ENCODE measurements around the gene FXYD3. TPM values are rescaled to one million over a fixed set of nuclear protein-coding genes. Genes with fewer than 3 reads are reported as not detected.
"Not testable (repeated sequence)": the region's sequence is repeated elsewhere in the genome, so short reads cannot be mapped to it uniquely, and the experiment has no call there.

Gene FXYD3
- total RNA-seq, 1 donor from 2014 or later = not detected

DNA sequence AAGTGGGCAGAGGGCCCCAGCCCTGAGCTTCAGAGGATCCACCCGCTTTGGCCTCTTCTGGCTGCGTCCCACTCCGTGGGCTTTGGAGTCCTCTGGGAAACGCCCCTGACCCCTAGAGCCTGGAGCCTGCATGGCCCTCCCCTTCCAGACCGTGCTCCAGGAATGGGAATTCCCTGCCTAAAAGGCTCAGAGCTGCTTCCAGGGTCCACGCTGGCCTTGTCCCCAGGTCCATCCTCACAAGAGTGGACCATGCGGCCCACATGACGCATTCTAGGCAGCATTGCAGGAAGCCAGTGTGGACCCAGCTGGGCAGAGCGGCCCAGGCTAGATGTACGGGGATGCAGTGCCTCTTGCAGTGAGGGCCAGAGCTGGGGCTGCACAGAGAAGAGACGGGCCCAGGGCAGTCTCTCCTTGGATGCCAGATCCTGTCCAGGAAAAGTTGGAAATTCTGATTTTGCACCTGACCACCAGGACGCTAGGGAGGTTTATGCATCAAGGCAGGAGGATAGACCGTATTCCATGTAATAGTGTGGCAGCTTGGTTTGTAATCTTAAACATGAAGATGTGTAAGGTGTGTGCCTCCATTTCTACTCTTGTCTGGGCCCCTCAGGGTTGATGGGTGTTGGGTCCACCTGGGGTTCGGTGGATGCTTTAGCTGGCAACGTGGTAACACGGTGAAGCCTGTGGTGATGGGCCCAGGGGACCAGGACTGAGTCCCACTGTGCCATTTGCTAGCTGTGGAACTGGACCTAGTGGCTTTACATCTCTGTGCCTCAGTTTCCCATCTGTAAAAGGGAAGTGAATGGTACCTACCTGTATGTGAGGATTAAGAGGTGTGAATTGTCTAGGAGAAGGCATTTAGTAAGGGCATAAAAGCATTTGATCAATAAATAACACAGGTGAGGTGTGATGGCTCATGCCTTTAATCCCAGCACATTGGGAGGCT is 14.8 kb upstream of the FXYD3 start:
- TF ChIP-seq, protein P1, sequence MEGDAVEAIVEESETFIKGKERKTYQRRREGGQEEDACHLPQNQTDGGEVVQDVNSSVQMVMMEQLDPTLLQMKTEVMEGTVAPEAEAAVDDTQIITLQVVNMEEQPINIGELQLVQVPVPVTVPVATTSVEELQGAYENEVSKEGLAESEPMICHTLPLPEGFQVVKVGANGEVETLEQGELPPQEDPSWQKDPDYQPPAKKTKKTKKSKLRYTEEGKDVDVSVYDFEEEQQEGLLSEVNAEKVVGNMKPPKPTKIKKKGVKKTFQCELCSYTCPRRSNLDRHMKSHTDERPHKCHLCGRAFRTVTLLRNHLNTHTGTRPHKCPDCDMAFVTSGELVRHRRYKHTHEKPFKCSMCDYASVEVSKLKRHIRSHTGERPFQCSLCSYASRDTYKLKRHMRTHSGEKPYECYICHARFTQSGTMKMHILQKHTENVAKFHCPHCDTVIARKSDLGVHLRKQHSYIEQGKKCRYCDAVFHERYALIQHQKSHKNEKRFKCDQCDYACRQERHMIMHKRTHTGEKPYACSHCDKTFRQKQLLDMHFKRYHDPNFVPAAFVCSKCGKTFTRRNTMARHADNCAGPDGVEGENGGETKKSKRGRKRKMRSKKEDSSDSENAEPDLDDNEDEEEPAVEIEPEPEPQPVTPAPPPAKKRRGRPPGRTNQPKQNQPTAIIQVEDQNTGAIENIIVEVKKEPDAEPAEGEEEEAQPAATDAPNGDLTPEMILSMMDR (IDR thresholded peaks at IDR 0.05; ENCODE audit: partially characterized antibody, unreplicated experiment) = no peak
- Mint-ChIP-seq H3K27ac (ENCODE audit: unreplicated experiment) (no peak overlapping the region), H3K4me3 (ENCODE audit: unreplicated experiment) (no peak overlapping the region), H3K4me1 (ENCODE audit: low read depth, unreplicated experiment) (peaks cover 5% of the 10 kb centered on the region), H3K27me3 (ENCODE audit: unreplicated experiment) (peaks cover 3% of the 10 kb centered on the region), H3K9me3 (ENCODE audit: unreplicated experiment) (peaks cover 2% of the 10 kb centered on the region), H3K36me3 (ENCODE audit: unreplicated experiment) (no peaks in the 10 kb centered on the region)
- no peak for DNase-seq

DNA sequence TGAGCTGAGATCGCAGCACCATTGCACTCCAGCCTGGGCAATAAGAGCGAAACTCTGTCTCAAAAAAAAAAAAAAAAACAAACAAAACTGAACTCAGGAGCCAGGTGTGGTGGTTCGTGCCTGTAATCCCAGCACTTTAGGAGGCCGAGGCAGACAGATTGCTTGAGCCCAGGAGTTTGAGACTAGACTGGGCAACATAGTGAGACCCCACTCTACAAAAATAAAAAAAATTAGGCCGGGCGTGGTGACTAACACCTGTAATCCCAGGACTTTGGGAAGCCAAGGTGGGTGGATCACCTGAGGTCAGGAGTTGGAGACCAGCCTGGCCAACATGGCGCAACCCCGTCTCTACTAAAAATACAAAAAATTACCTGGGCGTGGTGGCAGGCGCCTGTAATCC is 13.7 kb upstream of the FXYD3 start:
- H3K36me3 Mint-ChIP-seq (ENCODE audit: unreplicated experiment); H3K4me3 Mint-ChIP-seq (ENCODE audit: unreplicated experiment); DNase-seq; H3K27me3 Mint-ChIP-seq (ENCODE audit: unreplicated experiment); H3K4me1 Mint-ChIP-seq (ENCODE audit: low read depth, unreplicated experiment); H3K9me3 Mint-ChIP-seq (ENCODE audit: unreplicated experiment); H3K27ac Mint-ChIP-seq (ENCODE audit: unreplicated experiment): not testable (repeated sequence)

DNA sequence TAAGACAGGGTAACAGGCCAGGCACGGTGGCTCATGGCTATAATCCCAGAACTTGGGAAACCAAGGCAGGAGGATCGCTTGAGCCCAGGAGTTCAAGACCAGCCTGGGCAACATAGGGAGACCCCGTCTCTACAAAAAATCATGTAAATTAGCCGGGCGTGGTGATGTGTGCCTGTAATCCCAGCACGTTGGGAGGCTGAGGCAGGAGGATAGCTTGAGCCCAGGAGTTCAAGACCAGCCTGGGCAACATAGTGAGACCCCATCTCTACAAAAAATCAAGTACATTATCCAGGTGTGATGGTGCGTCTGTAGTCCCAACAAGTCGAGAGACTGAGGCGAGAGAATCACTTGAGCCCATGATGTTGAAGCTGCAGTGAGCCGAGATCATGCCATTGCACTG is 12.0 kb upstream of the FXYD3 start:
- not testable (repeated sequence) for DNase-seq; H3K4me1 Mint-ChIP-seq (ENCODE audit: low read depth, unreplicated experiment); H3K9me3 Mint-ChIP-seq (ENCODE audit: unreplicated experiment); H3K27ac Mint-ChIP-seq (ENCODE audit: unreplicated experiment); H3K36me3 Mint-ChIP-seq (ENCODE audit: unreplicated experiment); H3K27me3 Mint-ChIP-seq (ENCODE audit: unreplicated experiment); H3K4me3 Mint-ChIP-seq (ENCODE audit: unreplicated experiment)

DNA sequence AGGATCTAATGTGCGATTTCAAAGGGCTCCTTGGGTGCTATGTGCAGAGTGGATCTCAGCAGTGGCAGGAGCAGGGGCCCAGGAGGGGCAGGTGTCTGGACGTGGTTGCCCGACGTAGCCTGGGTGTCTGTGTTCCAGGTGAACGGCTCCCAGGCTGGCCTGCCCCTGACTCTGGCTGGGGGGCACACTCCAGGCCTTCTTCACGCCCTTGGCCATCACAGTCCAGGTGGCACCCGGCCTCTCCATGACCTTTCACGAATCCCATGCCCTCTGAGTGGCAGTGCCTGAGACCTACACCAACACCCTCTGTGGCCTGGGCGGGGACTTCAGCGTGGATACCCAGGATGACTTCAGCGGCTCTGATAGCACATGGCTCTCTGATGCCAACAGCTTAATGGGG is 11.3 kb upstream of the FXYD3 start:
- no peak for DNase-seq
- H3K4me1 Mint-ChIP-seq (ENCODE audit: low read depth, unreplicated experiment) = no peaks in the 10 kb centered on the region
- H3K27ac Mint-ChIP-seq (ENCODE audit: unreplicated experiment) = no peak overlapping the region
- no peaks in the 10 kb centered on the region for H3K36me3 Mint-ChIP-seq (ENCODE audit: unreplicated experiment)
- H3K9me3 Mint-ChIP-seq (ENCODE audit: unreplicated experiment) = peaks cover 3% of the 10 kb centered on the region
- no peak overlapping the region for H3K4me3 Mint-ChIP-seq (ENCODE audit: unreplicated experiment)
- TF ChIP-seq, protein P1 (IDR thresholded peaks at IDR 0.05; ENCODE audit: partially characterized antibody, unreplicated experiment) = no peak
- no peaks in the 10 kb centered on the region for H3K27me3 Mint-ChIP-seq (ENCODE audit: unreplicated experiment)

DNA sequence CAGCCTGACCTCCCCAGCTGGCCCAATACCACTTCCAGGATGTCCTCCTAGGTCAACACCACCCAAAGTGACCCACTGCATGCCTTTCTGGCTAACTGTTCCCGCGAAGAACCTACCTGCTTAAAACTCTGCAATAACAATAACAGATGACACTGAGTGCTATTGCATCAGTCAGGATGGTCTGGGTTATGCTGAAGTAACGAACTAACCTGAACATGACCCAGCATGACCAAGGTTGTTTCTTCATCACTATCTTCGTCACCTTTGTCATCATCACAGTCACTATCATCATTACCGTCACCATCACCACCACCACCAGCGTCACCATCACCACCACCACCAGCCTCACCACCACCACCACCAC is 10.6 kb upstream of the FXYD3 start:
- H3K4me3 Mint-ChIP-seq (ENCODE audit: unreplicated experiment) = no peak overlapping the region
- H3K36me3 Mint-ChIP-seq (ENCODE audit: unreplicated experiment) = no peaks in the 10 kb centered on the region
- TF ChIP-seq, protein P1 (IDR thresholded peaks at IDR 0.05; ENCODE audit: partially characterized antibody, unreplicated experiment) = no peak
- H3K27me3 Mint-ChIP-seq (ENCODE audit: unreplicated experiment) = no peaks in the 10 kb centered on the region
- H3K4me1 Mint-ChIP-seq (ENCODE audit: low read depth, unreplicated experiment) = no peaks in the 10 kb centered on the region
- no peak overlapping the region for H3K27ac Mint-ChIP-seq (ENCODE audit: unreplicated experiment)
- no peak for DNase-seq
- H3K9me3 Mint-ChIP-seq (ENCODE audit: unreplicated experiment) = peaks cover 3% of the 10 kb centered on the region
